B cell (primary cell): ENCODE results near the gene SCFD1. TPM values are rescaled to one million over a fixed set of nuclear protein-coding genes. Genes with fewer than 3 reads are reported as not detected.
"Not testable (repeated sequence)": the region's sequence is repeated elsewhere in the genome, so short reads cannot be mapped to it uniquely, and the experiment has no call there.

Experiments used
- ATAC-seq: fragments of 200-7000 bp; cut with Tn5 transposase; one replicate; pipeline ENCODE4 v1.10.0; 2021; ENCODE audit warnings: low read depth, mild to moderate bottlenecking, moderate number of reproducible peaks, moderate library complexity
- CTCF ChIA-PET: fragments of 350-600 bp; sonication (Branson Sonifier 250); formaldehyde crosslinking; loops from one replicate; lab custom pipeline; 2021; ENCODE audit warnings: antibody characterized with exemption, inconsistent platforms; lab: Charles Lee
- POLR2A ChIA-PET: fragments of 350-600 bp; sonication (Branson Sonifier 250); formaldehyde crosslinking; loops from one replicate; lab custom pipeline; 2021; ENCODE audit warnings: antibody characterized with exemption; lab: Charles Lee
- DNase-seq: peaks from one replicate; pipeline ENCODE4 v3.0.0; 2013
- H2AFZ ChIP-seq: 2 replicates; pipeline ENCODE4 v1.6.1; 2012; ENCODE audit warnings: mild to moderate bottlenecking, low read depth, low read length; ENCODE audit not compliant: insufficient read depth, poor library complexity, severe bottlenecking
- H3K27ac ChIP-seq, 2 donors: 1 replicate in 1 of 2; 2 replicates in 1 of 2; pipeline ENCODE4 v1.5.1; 2012 to 2013; ENCODE audit warnings: low read length in 2 of 2, mild to moderate bottlenecking in 2 of 2, moderate library complexity in 1 of 2
- H3K27me3 ChIP-seq, 4 experiments: fragments of 200-600 bp in 1 of 4; sonication (generic) in 1 of 4; replicated peaks in 1 of 4; 1 replicate in 2 of 4; 2 replicates in 2 of 4; pipeline versions ENCODE4 v1.6.1 to v1.7.0; 2013 to 2016; ENCODE audit warnings: low read length in 3 of 4, mild to moderate bottlenecking in 2 of 4, mixed read lengths in 1 of 4, moderate library complexity in 1 of 4; ENCODE audit not compliant: insufficient read depth in 4 of 4, control insufficient read depth in 3 of 4; ENCODE audit errors: control extremely low read depth in 1 of 4
- H3K36me3 ChIP-seq, 2 experiments: replicated peaks in 1 of 2; 1 replicate in 1 of 2; 2 replicates in 1 of 2; pipeline versions ENCODE4 v1.6.1 to v1.7.1; 2013; ENCODE audit warnings: low read length in 1 of 2; ENCODE audit not compliant: insufficient read depth in 2 of 2, control insufficient read depth in 1 of 2; ENCODE audit errors: control extremely low read depth in 1 of 2, extremely low read depth in 1 of 2
- H3K4me1 ChIP-seq, 2 donors: fragments of 200-600 bp in 1 of 2; sonication (generic) in 1 of 2; 1 replicate in 1 of 2; 2 replicates in 1 of 2; pipeline versions ENCODE4 v1.5.1 to v1.6.1; 2013 to 2017; ENCODE audit warnings: low read length in 2 of 2; ENCODE audit not compliant: control insufficient read depth in 2 of 2, insufficient read depth in 2 of 2
- H3K4me2 ChIP-seq: replicated peaks from 2 replicates; pipeline ENCODE3; 2012; ENCODE audit warnings: mild to moderate bottlenecking, low read depth, low read length; ENCODE audit not compliant: poor library complexity, severe bottlenecking
- H3K4me3 ChIP-seq, 5 experiments: fragments of 200-600 bp in 1 of 5; sonication (generic) in 1 of 5; 1 replicate in 3 of 5; 2 replicates in 2 of 5; pipeline versions ENCODE4 v1.5.1 to v1.7.0; 2011 to 2016; ENCODE audit warnings: low read length in 4 of 5, mild to moderate bottlenecking in 4 of 5, low read depth in 2 of 5, control low read depth in 1 of 5, moderate library complexity in 1 of 5; ENCODE audit not compliant: insufficient read depth in 1 of 5; ENCODE audit errors: control extremely low read depth in 1 of 5, extremely low read depth in 1 of 5
- H3K79me2 ChIP-seq: fragments of 200-600 bp; sonication (generic); one replicate; pipeline ENCODE4 v1.6.0; 2016; ENCODE audit warnings: low read length; ENCODE audit not compliant: control insufficient read depth, insufficient read depth
- H3K9ac ChIP-seq: fragments of 200-600 bp; sonication (generic); 2 replicates; pipeline ENCODE4 v1.6.1; 2017; ENCODE audit warnings: mild to moderate bottlenecking, low read length, moderate library complexity
- H3K9me3 ChIP-seq, 3 donors: one replicate each; pipeline versions ENCODE4 v1.6.1 to v1.7.1; 2013; ENCODE audit warnings: low read length in 2 of 3; ENCODE audit not compliant: control insufficient read depth in 2 of 3, insufficient read depth in 1 of 3; ENCODE audit errors: control extremely low read depth in 1 of 3
- H4K20me1 ChIP-seq: 2 replicates; pipeline ENCODE4 v1.6.0; 2012; ENCODE audit warnings: mild to moderate bottlenecking, low read length; ENCODE audit not compliant: insufficient read depth, control insufficient read depth, poor library complexity, severe bottlenecking
- H3K27ac Mint-ChIP-seq: one replicate; pipeline ENCODE4 v1.8.0; 2021; ENCODE audit warnings: mixed read lengths
- H3K27me3 Mint-ChIP-seq: one replicate; pipeline ENCODE4 v1.8.0; 2021; ENCODE audit warnings: mixed read lengths
- H3K4me1 Mint-ChIP-seq: one replicate; pipeline ENCODE4 v1.8.0; 2021; ENCODE audit warnings: mixed read lengths
- H3K4me3 Mint-ChIP-seq: one replicate; pipeline ENCODE4 v1.8.0; 2021; ENCODE audit warnings: mixed read lengths
- H3K9me3 Mint-ChIP-seq: one replicate; pipeline ENCODE4 v1.8.0; 2022; ENCODE audit warnings: mixed read lengths; ENCODE audit not compliant: insufficient read depth
- EZH2 ChIP-seq: IDR thresholded peaks from 2 replicates; pipeline ENCODE4 v1.6.1; 2012; ENCODE audit warnings: borderline replicate concordance, low read depth, mild to moderate bottlenecking, moderate library complexity, low read length; ENCODE audit not compliant: insufficient read depth, poor library complexity, severe bottlenecking
- WGBS: methylation state at CpG from one replicate; pipeline ENCODE4 v1.1.5; 2013; ENCODE audit warnings: missing lambda C conversion rate; ENCODE audit not compliant: insufficient coverage; 5-methylcytosine and 5-hydroxymethylcytosine counted together
- intact Hi-C: fragments of 100-400 bp; cut with micrococcal nuclease; formaldehyde crosslinking; loops from one replicate; pipeline ENCODE4 v1.10.0; 2022
- polyA plus RNA-seq: library from polyadenylated mRNA; depleted of rRNA; stranded (reverse); fragments of >200 nt; gene quantifications from 2 replicates; pipeline ENCODE4 v1.2.3, GENCODE V29; 2012
- total RNA-seq, 2 donors: library from RNA; stranded (reverse); fragments of 120-200 nt in 1 of 2; gene quantifications; 1 replicate in 1 of 2; 2 replicates in 1 of 2; pipeline versions ENCODE4 v1.2.3 to v1.2.4, GENCODE V29; 2013 to 2022
- TF ChIP-seq, protein P1 (sequence below): fragments of 200-600 bp; IDR thresholded peaks from one replicate; pipeline ENCODE4 v1.8.0; 2022; ENCODE audit warnings: antibody characterized with exemption, mild to moderate bottlenecking

SCFD1 gene
- total and polyA plus RNA-seq, 2 donors (not counting 1 experiment from before 2014, with no cell fraction given): 23.1 to 73.0 TPM

DNA sequence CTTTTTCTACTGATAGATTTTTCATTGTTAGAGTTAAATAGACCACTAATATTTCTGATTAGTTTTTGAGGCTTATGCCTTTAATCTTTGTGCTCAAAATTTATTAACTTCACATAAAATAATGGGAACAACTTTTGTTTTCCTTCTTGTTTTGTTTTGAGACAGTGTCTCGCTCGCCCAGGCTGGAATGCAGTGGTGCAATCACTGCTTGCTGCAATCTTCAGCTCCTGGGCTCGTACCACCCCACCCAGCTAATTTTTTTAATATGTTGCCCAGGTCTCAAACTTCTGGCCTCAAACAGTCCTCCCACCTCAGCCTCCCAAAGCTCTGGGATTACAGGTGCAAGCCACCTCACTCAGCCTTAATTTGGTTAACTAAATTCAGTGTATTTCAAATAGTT lies 16.8 kb downstream of the SCFD1 start:
- intact Hi-C loops: no loop called here
- H2AFZ ChIP-seq: no peak overlapping the region
- 94% methylated on average over 3 of the region's 3 CpGs for WGBS
- no peaks in the 10 kb centered on the region for H3K27me3 ChIP-seq
- Mint-ChIP-seq H3K27ac (no peak overlapping the region), H3K4me3 (no peak overlapping the region), H3K9me3 (peaks cover under 1% of the 10 kb centered on the region), H3K4me1 (no peaks in the 10 kb centered on the region), H3K27me3 (no peaks in the 10 kb centered on the region)
- peaks cover 0 to under 1% (median under 1%) of the 10 kb centered on the region in 3 donors for H3K9me3 ChIP-seq
- no peak overlapping the region for H3K4me2 ChIP-seq
- DNase-seq (no peak), ATAC-seq (no peak)
- ChIA-PET CTCF (no interaction called here), POLR2A (no interaction called here)
- no peak overlapping the region for H3K9ac ChIP-seq
- H3K79me2 ChIP-seq: peaks cover 8% of the 10 kb centered on the region
- H3K27ac ChIP-seq: no peak overlapping the region
- H3K4me1 ChIP-seq: no peaks in the 10 kb centered on the region
- no peak overlapping the region for H3K4me3 ChIP-seq
- H3K36me3 ChIP-seq: peaks cover 13 to 32% of the 10 kb centered on the region in 2 experiments
- no peaks in the 10 kb centered on the region for H4K20me1 ChIP-seq
- TF ChIP-seq, protein P1, sequence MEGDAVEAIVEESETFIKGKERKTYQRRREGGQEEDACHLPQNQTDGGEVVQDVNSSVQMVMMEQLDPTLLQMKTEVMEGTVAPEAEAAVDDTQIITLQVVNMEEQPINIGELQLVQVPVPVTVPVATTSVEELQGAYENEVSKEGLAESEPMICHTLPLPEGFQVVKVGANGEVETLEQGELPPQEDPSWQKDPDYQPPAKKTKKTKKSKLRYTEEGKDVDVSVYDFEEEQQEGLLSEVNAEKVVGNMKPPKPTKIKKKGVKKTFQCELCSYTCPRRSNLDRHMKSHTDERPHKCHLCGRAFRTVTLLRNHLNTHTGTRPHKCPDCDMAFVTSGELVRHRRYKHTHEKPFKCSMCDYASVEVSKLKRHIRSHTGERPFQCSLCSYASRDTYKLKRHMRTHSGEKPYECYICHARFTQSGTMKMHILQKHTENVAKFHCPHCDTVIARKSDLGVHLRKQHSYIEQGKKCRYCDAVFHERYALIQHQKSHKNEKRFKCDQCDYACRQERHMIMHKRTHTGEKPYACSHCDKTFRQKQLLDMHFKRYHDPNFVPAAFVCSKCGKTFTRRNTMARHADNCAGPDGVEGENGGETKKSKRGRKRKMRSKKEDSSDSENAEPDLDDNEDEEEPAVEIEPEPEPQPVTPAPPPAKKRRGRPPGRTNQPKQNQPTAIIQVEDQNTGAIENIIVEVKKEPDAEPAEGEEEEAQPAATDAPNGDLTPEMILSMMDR: no peak
- no peak for TF ChIP-seq EZH2

DNA sequence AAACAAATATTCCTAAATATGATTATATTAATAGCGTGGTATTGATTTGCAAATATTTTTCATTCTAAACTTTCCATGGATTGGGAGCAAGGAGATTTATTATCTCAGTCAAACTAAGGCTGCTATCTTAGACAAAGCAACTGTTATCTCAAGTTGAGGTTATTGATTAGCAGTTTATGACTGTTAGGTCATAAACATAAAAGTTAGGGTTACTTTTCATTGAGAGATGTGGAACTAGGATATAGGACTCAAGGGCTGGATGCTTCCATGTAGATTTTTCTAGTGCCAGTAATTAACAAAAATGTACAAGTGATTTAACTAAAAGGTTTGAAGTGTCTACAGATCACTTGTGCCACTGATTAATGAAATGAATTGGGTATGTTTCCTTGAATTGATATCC lies 19.1 kb downstream of the SCFD1 start:
- TF ChIP-seq EZH2: no peak
- TF ChIP-seq, protein P1: no peak
- no peak for DNase-seq
- Mint-ChIP-seq H3K27ac (no peak overlapping the region), H3K4me3 (no peak overlapping the region), H3K4me1 (peaks cover 4% of the 10 kb centered on the region), H3K9me3 (peaks cover 4% of the 10 kb centered on the region), H3K27me3 (no peaks in the 10 kb centered on the region)
- peaks cover 16% of the 10 kb centered on the region for H3K79me2 ChIP-seq
- peaks cover 0 to 4% (median 2%) of the 10 kb centered on the region in 3 donors for H3K9me3 ChIP-seq
- no peak overlapping the region for H3K4me2 ChIP-seq
- WGBS: no CpG with 5 or more reads among the region's 1 CpG
- ChIA-PET CTCF (no interaction called here), POLR2A (no interaction called here)
- no peak overlapping the region for H3K4me3 ChIP-seq
- no peak overlapping the region for H3K27ac ChIP-seq
- H3K9ac ChIP-seq: no peak overlapping the region
- no peak for ATAC-seq
- H3K27me3 ChIP-seq: no peaks in the 10 kb centered on the region
- H4K20me1 ChIP-seq: no peaks in the 10 kb centered on the region
- no peaks in the 10 kb centered on the region for H3K4me1 ChIP-seq
- no peak overlapping the region for H2AFZ ChIP-seq
- H3K36me3 ChIP-seq: peaks cover 19 to 36% of the 10 kb centered on the region in 2 experiments
- intact Hi-C loops: no loop called here

DNA sequence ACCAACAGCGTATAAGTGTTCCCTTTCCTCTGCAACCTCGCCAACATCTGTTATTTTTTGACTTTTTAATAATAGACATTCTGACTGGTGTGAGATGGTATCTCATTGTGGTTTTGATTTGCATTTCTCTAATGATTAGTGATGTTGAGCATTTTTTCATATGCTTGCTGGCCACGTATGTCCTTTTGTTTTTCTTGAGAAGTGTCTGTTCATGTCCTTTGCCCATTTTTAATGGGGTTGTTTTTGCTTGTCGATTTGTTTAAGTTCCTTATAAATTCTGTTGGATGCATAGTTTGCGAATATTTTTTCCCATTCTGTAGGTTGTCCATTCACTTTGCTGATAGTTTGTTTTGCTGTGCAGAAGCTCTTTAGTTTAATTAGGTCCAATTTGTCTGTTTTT lies 22.3 kb downstream of the SCFD1 start:
- H3K4me3 Mint-ChIP-seq, H3K4me2 ChIP-seq, H4K20me1 ChIP-seq, intact Hi-C loops, DNase-seq, ATAC-seq, H3K27ac Mint-ChIP-seq, H3K4me1 Mint-ChIP-seq, H3K9ac ChIP-seq, H2AFZ ChIP-seq, H3K9me3 ChIP-seq, H3K27me3 Mint-ChIP-seq, H3K9me3 Mint-ChIP-seq, POLR2A ChIA-PET, H3K4me3 ChIP-seq, H3K4me1 ChIP-seq, H3K27me3 ChIP-seq, CTCF ChIA-PET, H3K27ac ChIP-seq: not testable (repeated sequence)
- 94% methylated on average over 3 of the region's 5 CpGs for WGBS
- Histone ChIP-seq H3K36me3 (peaks cover 18 to 46% of the 10 kb centered on the region in 2 experiments), H3K79me2 (peaks cover 18% of the 10 kb centered on the region)
